Kidney epithelial cell (primary cell): Measurements from ENCODE around the gene LINC01488. TPM values are rescaled to one million over a fixed set of nuclear protein-coding genes. Genes with fewer than 3 reads are reported as not detected.

ENCODE experiments used
- DNase-seq: peaks from one replicate; pipeline ENCODE4 v3.0.0-alpha.2; 2010; ENCODE audit warnings: low read depth
- H3K27me3 ChIP-seq: 2 replicates; pipeline ENCODE4 v1.6.0; 2011; ENCODE audit warnings: low read length; ENCODE audit not compliant: control insufficient read depth, insufficient read depth
- H3K36me3 ChIP-seq: 2 replicates; pipeline ENCODE4 v1.5.1; 2011; ENCODE audit warnings: low read length; ENCODE audit not compliant: control insufficient read depth, insufficient read depth
- H3K4me3 ChIP-seq: 2 replicates; pipeline ENCODE4 v1.5.1; 2011; ENCODE audit warnings: low read depth, mild to moderate bottlenecking, control low read depth, low read length
- CTCF ChIP-seq: IDR thresholded peaks from 2 replicates; pipeline ENCODE4 v1.5.1; 2011; ENCODE audit warnings: mild to moderate bottlenecking, moderate library complexity, low read length, control low read depth, inconsistent platforms; ENCODE audit not compliant: insufficient read depth, poor library complexity, severe bottlenecking
- total RNA-seq: library from RNA; depleted of rRNA; stranded (reverse); fragments of >200 nt; gene quantifications from 2 replicates; pipeline ENCODE4 v1.2.3, GENCODE V29; 2015

The LINC01488 gene
- total RNA-seq, 1 donor from 2014 or later = not detected

GRCh38 chr11:69509846-69510390 lies 28.5 kb downstream of the LINC01488 start:
- Histone ChIP-seq H3K27me3 (no peaks in the 10 kb centered on the region), H3K36me3 (no peaks in the 10 kb centered on the region), H3K4me3 (no peak overlapping the region)
- DNase-seq = no peak
- no peak for TF ChIP-seq CTCF

GRCh38 chr11:69510471-69511357 lies 29.3 kb downstream of the LINC01488 start:
- no peak for TF ChIP-seq CTCF
- H3K4me3 ChIP-seq = no peak overlapping the region
- no peaks in the 10 kb centered on the region for H3K27me3 ChIP-seq
- DNase-seq = no peak
- H3K36me3 ChIP-seq = no peaks in the 10 kb centered on the region

- H3K4me3 ChIP-seq = no peak overlapping the region
- DNase-seq = no peak
- H3K27me3 ChIP-seq = no peaks in the 10 kb centered on the region
- no peak for TF ChIP-seq CTCF
- H3K36me3 ChIP-seq = no peaks in the 10 kb centered on the region
Measured at GRCh38 chr11:69511358-69512055, 30.0 kb downstream of the LINC01488 start.

- no peak for TF ChIP-seq CTCF
- Histone ChIP-seq H3K27me3 (no peaks in the 10 kb centered on the region), H3K4me3 (no peak overlapping the region), H3K36me3 (no peaks in the 10 kb centered on the region)
- DNase-seq = no peak
Measured at GRCh38 chr11:69512136-69512535, 30.7 kb downstream of the LINC01488 start.

GRCh38 chr11:69512790-69513189 lies 31.3 kb downstream of the LINC01488 start:
- Histone ChIP-seq H3K4me3 (no peak overlapping the region), H3K27me3 (no peaks in the 10 kb centered on the region), H3K36me3 (no peaks in the 10 kb centered on the region)
- TF ChIP-seq CTCF = no peak
- no peak for DNase-seq
